Measurements from ENCODE around the gene RXFP2.

RXFP2 gene, protein sequence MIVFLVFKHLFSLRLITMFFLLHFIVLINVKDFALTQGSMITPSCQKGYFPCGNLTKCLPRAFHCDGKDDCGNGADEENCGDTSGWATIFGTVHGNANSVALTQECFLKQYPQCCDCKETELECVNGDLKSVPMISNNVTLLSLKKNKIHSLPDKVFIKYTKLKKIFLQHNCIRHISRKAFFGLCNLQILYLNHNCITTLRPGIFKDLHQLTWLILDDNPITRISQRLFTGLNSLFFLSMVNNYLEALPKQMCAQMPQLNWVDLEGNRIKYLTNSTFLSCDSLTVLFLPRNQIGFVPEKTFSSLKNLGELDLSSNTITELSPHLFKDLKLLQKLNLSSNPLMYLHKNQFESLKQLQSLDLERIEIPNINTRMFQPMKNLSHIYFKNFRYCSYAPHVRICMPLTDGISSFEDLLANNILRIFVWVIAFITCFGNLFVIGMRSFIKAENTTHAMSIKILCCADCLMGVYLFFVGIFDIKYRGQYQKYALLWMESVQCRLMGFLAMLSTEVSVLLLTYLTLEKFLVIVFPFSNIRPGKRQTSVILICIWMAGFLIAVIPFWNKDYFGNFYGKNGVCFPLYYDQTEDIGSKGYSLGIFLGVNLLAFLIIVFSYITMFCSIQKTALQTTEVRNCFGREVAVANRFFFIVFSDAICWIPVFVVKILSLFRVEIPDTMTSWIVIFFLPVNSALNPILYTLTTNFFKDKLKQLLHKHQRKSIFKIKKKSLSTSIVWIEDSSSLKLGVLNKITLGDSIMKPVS

DNA sequence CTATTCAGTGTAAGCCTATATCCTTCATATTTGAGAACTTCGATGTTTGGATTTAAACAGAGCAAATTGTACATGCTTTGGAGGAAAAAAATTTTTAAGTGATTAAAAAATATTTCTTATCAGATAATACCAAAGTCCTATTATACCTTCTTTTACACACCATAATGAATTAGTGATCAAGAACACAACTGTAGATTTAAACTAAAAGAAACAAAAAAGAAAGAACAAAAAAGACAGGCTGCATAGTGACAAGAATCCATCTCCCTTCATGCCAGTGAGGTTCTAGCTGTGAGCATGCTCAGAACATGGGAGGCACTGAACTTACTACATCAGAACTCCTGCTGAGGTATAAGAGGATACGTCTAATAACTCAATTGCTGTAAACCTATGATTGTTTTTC, at the start of gene RXFP2:
TSS of gene RXFP2 (plus strand) at position 301 of the 400 bp plus-strand sequence. CDS start at position 388, 87 bp downstream.
- no peak for DNase-seq

DNA sequence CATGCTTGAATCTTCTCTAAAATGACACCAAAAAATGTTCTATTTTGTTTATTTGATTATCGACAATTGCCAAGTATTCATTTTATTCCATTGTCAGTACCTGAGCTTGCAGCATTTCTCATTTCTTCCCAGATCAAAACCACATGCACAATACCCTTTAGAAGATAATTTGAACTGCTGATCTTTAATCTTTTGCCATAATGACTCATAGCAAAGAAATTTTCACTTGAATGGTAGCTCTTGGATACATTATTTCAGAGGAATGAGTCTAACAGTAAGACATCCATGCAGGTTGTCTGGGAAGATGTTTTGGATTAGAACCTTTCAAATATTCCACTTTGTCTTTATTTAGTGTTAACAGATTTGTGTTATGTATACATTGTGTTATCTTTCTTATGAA, 42.0 kb upstream of the RXFP2 start:
- no peak for DNase-seq

DNA sequence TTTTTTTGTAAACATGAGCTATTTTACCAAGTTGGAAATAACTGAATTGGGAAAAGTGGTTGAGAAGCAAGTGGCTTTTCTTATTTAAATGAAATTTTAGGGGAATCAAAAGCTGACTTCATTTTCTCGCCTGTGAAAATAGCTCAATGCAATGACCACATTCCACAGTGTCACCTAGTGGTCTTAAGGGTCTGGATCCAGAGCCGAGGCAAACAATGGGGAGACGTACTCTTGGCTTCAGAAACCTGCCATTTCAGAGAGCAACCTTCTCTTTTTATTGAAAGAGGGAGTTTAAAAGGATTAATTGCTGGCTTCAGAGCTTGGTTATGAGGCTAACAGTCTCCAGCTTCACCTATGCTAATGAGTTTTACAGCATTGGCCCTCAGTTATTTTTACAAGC, 39.7 kb upstream of the RXFP2 start:
- no peak for DNase-seq

DNA sequence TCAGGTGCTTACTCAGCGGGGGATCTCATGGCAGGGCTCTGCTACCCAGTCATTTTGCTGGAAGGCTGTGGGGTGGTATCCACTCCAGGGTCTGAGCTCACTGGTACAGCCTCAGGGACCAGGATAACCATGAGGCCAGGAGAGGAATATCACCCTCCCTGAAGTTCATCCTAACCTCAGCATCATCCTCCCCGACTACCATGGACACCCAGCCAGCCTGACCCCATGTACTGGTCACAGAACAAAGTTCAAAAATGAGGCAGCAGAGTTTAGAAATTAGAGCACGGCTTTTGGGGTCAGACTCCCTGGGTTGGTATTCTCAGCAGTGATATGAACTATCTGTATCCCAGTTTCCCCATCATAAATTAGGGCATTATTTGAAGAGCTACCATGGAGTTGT, 35.5 kb upstream of the RXFP2 start:
- DNase-seq: no peak

DNA sequence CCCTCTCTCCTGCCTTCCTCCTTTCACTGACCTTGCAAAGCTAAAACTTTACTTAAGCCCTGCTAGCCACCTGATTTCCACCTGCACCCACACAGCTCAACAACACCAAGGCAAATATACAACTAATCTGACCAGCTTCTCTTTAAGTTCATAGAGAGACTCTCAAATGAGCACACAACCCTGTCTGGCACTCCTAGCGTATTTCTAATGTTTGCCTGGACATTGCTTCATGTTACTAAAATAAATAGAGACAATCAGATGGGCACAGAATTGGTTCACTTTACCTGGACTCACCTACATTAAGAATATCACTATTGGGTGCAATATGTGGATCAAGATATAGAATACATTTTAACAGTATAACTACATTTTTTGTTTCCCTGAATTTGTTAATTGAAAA, 33.2 kb upstream of the RXFP2 start:
- no peak for DNase-seq

DNA sequence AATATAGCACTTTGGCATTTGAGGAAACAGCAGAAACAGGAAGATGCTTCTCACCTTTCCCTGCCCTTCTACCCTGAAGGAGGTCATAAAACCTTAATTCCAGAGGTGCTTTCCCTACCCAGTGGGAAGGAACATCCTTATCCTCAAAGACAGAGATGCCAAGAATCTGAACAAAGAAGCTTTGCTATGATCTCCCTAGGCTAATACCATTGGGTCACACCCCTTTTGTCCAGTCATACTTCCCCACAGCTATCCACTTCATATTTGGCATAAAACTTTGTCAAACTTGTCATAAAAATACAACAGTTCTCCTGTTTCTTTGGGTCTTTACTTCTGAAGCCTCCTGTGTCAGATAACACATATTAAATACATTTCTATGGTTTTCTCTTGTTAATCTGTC, 21.7 kb upstream of the RXFP2 start:
- no peak for DNase-seq

DNA sequence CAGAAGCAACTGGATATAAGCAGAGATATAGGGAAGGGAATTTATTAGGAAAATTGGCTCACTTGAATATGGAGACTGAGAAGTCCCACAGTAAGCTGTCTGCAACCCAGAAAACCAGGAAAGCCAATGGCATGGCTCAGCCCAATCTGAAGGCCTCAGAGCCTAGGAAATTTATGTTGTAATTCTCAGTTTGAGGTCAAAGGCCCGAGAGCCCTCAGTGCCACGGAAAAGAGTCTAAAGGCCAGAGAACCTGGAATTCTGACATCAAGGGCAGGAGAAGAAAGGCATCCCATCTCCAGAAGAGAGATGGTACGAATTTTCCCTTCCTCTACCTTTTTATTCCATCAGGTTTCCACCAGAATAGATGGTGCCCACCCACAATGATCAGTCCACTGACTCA, 20.1 kb upstream of the RXFP2 start:
- no peak for DNase-seq

DNA sequence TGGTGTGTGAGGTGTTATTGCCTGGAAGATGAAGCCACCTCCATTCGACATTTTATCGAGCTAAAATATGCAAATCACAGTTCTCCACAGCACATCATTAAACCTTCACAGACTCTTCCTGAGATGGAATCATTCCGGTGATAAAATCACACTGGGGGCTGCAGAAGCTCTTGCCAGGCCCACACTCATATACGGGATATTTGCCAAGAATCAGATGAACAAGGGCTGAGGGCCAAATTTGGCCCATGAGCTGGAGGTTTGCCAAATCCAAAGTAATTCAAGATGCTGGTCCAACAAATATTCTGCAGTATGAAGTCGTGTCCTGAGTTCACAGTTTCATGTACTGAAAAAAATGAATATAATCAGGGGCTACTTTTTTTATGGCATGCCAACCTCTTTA, 16.7 kb upstream of the RXFP2 start:
- no peak for DNase-seq

DNA sequence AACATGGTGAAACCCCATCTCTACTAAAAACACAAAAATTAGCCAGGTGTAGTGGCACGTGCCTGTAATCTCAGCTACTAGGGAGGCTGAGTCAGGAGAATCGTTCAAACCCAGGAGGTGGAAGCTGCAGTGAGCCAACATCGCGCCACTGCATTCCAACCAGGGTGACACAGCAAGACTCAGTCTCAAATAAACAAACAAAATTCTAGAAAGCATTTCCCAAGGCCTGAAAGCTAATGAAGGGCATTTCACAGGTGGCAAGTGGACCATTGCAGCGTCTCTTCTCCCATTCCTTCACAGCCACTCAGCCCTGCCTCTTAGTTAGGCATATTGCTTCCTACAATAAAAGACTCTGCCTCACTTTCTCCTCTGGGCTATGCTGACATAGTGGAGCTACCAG, 13.5 kb upstream of the RXFP2 start:
- no peak for DNase-seq

DNA sequence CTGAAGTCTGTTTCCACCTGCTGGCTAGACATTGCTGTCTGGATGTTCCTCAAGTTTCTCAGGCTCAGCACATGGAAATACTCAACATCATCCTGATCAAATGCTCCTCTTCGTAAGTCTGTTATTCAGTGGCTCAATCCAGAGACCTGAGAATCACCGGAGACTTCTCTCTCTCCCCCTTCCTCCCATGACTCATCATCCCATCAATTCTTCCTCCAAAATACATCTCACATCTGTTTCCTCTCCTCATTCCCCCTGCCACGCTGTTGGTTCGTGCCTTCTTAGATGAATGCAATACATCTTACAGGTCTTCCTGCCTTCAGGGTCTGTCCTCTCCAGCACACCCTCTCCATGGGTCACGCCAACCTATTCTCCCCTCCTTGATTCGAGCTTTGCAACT, 7.4 kb upstream of the RXFP2 start:
- DNase-seq: no peak

DNA sequence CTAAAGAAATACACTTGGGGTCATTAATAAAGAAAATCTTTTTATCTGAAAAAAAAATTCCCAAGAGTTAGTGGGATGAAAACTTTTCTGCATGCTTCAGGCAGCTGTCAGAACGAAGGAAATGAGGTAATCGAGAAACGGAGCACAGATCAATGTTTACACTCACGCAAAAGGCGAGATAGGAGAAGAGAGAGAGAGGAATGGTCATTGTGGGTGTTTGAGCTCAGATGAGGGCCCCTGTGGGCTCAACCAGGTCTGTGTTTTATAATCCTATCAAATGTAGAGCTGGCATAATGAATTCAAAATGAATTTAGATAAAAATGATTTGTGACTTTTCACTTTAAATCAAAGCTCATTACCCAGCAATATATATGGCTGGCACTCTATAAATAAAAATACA, 6.3 kb upstream of the RXFP2 start:
- DNase-seq: no peak

DNA sequence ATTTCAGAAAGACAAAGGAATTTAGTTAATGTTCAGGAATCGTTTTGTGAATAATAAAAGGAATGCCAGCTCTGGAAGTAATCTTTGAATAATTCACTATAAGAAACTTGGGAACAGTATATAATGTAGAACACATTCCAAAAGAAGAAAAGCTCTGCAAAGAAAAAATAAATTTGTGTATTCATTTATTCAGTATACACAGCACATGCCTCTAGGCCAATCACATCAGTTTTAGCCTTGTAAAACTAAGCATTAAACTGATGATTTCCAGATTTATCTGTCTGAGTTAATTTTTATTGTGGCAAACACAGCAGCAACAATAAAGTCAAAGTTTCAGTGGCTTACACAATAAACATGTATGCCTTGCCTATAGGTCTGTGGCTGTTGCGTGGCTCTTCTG, 5.7 kb upstream of the RXFP2 start:
- DNase-seq: no peak

DNA sequence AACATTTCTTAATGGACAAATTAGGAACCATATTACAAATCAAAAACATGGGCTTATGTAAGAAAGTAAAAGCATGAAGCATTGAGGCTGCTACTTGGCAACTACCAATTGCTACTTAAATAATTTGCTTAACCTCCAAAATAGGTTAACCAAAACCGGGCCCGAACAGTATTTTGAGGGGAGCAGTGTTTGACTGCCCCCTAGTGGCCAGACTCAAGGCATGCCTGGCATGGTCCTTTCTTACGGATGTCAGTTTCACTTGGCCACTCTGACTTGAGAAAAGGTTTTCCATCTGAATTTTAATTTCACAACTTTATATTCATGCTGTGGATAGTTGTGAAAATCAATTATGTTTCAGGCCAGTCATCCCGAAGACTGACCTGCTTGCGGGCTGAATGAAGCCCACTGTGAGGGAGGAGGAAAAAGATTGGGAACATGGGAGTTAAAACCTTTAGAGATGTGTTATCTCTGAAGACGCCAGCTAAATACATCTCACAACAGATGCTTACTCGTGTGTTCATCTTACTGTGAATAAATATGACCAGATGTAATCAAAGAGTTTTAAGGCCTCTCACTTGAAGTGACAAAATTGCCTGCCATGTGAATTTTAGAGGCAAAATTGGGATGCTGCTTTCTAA, 2.9 kb downstream of the RXFP2 start:
- peak; percentile 67 for DNase-seq

DNA sequence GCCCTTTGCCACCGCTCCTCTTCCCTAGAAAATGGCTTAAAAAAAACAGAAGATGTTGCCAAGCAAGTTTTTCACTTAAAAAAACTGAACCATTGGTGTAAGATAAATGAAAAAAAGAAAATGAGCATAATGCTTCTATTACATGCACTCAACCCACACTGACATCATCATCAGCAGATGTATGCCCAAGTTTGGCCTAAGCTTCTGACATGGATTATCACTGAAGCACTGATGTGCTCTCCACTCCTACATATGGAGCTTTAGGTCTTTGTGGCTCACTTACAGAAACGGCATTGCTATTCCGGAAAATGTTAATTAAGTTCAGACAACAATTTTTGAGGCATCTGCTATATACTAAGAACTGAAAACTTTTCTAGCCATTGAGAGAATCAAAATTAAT, 8.0 kb downstream of the RXFP2 start:
- no peak for DNase-seq

DNA sequence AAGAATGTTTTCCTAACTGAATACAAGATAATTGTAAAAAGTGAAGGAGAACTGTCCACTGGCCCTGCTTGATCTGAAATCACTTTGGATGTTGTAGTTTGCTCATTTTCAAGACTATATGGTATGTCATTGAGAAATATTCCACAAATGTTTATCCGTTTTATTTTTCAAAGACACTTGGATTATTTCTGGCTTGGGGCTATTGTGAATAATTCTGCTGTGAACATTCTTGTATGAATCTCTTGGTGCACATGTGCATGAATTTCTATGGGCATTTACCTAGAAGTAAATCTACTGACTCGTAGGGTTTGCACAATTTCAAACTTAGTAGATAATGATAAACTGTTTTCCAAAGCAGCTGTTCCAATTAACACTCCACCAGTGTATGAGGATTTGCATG, 8.6 kb downstream of the RXFP2 start:
- DNase-seq: no peak

DNA sequence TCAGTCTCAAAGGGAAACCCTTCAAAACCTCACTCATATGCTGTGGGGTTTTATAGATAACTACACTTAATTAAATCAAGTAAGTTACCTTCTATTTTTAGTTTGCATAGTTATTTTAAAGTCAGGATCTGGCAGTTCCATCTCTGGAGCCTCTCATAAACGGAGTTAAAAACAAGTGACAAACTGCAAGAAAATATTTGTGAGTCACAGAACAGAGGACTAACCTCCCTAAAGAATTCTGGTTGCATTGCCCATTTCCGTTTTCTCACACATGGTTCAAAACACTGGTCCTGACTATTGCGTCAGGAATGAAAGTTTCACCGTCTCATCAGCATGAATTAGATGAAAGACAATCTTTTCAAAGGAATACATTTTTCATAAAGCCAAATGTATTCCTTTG, 10.6 kb downstream of the RXFP2 start:
- DNase-seq: no peak

DNA sequence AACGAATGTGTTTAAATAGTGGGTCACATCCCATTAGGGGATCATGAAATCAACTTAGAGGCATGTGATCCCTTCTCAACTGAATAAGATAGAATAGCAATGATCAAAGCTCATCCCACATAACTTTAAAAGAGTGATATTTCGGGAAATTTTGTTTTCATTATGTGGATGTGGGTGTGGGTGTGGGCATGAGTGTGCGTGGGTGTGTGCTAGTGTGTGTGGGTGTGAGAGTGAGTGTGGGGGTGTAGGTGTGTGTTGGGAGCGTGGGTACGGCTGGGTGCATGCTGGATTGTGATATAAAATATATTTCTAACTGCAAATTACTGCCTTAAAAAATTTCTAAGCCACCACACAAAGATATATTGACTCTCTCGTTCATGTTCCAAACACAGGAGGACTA, 15.9 kb downstream of the RXFP2 start:
- no peak for DNase-seq

DNA sequence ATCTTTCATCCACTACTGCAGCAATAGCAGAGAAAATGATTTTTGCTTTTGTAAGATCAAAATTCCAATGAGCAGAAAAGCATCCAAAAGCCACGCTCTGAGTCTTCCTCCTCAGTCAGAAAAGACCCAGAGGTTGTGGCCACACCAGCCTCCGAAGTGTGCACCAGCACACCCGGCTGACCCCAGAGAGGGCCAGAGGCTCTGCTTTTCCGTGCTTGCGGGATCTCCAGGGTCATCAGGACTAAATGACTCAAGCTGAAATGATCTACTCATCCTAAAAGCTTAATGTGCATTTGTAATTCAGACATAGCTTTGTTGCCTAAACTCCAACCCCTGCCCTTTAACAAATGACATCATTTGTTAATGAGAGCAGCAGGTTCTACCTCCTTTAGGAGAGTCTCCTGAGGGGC, 16.5 kb downstream of the RXFP2 start:
- DNase-seq: no peak

DNA sequence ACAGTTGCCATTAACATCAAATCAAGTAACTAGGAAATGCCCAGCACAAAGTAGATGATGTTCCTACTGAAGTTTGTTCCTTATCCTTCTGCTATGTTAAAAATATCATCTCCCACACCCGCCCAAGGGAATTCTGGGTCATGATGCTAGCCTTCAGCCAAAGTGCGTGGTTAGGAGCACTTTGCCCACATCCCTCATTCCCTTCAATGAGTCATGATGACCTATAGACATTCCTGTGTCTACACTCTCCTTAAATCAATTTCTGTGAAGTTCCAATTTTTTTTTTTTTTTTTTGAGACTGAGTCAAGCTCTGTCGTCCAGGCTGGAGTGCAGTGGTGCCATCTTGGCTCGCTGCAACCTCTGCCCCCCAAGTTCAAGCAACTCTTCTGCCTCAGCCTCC, 17.0 kb downstream of the RXFP2 start:
- no peak for DNase-seq

DNA sequence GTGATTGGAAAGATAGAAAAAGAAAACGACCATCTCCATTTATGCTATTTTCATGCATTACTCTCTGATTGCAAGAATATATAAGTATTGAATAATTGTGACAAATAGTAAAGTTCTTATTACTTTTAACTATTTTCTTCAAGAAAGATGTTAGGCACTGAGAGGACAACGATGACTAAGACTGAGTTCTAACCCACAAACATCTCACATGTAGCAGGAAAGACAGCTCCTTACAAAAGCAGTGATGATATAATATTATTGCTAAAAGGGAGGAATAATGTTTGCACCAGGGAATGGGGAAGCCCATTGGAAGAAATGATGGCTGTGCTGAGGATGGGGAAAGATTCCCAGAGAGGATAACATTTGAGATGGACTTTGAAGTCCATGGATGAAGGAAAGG, 22.6 kb downstream of the RXFP2 start:
- no peak for DNase-seq

DNA sequence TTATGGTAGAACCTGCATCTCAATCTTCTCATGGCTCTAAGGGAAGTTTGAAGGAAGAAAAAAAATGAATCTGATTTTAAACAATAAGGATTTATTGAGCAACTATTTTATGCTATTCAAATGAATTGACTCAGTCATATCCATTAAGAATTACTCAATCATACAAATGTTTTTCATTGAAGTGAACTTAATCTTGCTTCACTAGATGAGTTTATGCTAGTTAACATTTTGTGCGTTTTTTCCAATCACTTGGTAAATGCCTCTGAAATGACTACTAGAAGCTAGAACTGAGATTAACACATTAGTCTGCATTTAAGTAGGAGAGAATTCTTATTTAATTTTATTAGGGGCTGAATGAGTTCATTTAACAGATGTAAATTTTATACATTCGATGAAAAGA, 25.2 kb downstream of the RXFP2 start:
- DNase-seq: no peak

DNA sequence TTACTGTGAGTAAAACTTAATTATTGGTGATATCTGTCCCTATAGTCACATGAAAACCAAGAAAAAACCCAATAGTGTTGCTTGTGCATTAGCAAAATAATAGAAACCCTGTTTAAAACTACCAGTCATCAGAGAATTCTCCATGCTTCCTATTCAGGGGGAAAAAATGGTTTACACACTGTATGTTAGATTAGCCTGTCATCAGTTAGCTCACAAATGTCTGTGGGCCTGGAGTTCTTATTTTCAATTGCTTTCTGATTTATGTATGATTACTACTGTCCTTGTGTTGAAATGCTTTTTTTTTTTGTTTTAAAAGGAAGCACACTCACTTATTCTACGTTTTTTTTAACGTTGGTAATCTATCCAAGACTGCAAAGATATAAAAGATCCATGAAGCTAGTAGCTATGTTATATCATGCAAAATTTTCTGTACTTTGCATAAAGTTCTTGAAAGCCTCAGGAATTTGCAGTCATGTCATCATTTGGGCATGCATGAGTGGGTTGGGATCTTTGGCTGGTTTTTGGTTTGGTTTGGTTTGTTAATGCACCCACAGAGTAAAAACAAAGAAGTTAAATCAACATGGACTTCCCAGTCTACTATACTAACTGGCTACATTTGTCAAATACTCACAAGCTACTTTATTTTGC, 25.9 kb downstream of the RXFP2 start:
- no peak for DNase-seq

DNA sequence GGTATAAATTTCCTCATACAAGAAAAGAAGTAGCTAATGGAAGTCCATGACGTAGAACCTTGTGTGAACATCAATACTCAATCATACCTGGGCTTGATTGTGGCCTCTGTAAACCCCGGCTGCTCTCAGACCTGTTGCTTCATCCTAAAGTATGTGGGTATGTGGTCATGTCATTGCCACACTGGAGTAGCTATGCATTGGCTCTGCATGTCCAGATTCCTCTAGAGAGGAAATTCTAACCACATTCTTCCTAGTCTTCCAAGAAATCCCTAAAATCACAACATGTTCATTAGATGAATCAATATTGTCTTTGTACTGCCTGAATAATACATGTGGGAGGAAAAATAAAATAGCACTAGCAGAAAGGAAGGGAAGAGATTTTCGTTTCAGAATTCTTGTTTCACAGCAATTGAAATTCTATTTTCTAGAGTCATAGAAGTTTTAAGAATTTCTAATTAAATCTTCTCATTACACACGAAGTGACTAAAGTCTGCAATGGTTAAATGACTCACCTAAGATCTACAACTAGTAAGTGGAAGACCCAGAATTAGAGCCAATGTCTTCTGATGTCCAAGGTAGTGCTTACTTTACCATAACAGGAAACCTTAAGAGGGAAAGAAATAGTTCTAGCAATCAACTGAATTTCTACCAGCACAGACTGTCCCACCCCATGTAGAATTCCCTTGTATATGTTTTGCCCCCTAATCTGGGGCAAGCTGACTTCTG, 28.0 kb downstream of the RXFP2 start:
- DNase-seq: no peak

Measured in stimulated activated CD4-positive, alpha-beta T cell treated with anti-CD3 and anti-CD28 coated beads, Interleukin-4, amount 100 ng/mL, for 24 hours (primary cell).